SK-N-SH (cell line): ENCODE data around the gene MCF2L2. TPM values are rescaled to one million over a fixed set of nuclear protein-coding genes. Genes with fewer than 3 reads are reported as not detected.
"Not testable (repeated sequence)": the region's sequence is repeated elsewhere in the genome, so short reads cannot be mapped to it uniquely, and the experiment has no call there.

Experiments used
- CTCF ChIA-PET: fragments of 300-600, 350-600 bp; formaldehyde crosslinking; extraction: SDS; loops from one replicate; lab custom pipeline; 2021; lab: Yijun Ruan, JAX
- POLR2A ChIA-PET: fragments of 350-600 bp; sonication (Branson Sonifier 250); formaldehyde crosslinking; extraction: SDS; loops from one replicate; lab custom pipeline; 2020; ENCODE audit warnings: antibody characterized with exemption, inconsistent platforms; lab: Yijun Ruan, JAX
- DNase-seq: peaks from one replicate; pipeline ENCODE4 v3.0.0; 2012
- H2AFZ ChIP-seq: fragments of 200-600 bp; sonication (generic); 2 replicates; pipeline ENCODE4 v1.8.1; 2016; ENCODE audit warnings: antibody characterized with exemption, mild to moderate bottlenecking, low read depth
- H3F3A ChIP-seq: fragments of 200-600 bp; sonication (generic); replicated peaks from 2 replicates; pipeline ENCODE3; 2016; ENCODE audit warnings: antibody characterized with exemption, mild to moderate bottlenecking; ENCODE audit not compliant: insufficient read depth
- H3K27ac ChIP-seq, 2 experiments: fragments of 200-500 bp in 1 of 2; fragments of 200-600 bp in 1 of 2; sonication (Bioruptor generic) in 1 of 2; sonication (generic), shearing (Covaris generic) in 1 of 2; 2 replicates each; pipeline versions ENCODE4 v1.5.1 to v1.6.1; 2014 to 2016; ENCODE audit warnings: low read depth in 2 of 2, inconsistent platforms in 1 of 2, low read length in 1 of 2, mild to moderate bottlenecking in 1 of 2, mixed read lengths in 1 of 2
- H3K27me3 ChIP-seq: fragments of 200-600 bp; sonication (generic), shearing (Covaris generic); 2 replicates; pipeline ENCODE4 v1.6.1; 2016; ENCODE audit warnings: mixed run types; ENCODE audit not compliant: insufficient read depth
- H3K36me3 ChIP-seq, 2 experiments: fragments of 200-500 bp in 1 of 2; fragments of 200-600 bp in 1 of 2; sonication (Bioruptor generic) in 1 of 2; sonication (generic) in 1 of 2; replicated peaks in 1 of 2; 2 replicates each; pipeline versions ENCODE3 to v1.5.1; 2014 to 2016; ENCODE audit warnings: low read length in 1 of 2, mild to moderate bottlenecking in 1 of 2; ENCODE audit not compliant: insufficient read depth in 2 of 2, control insufficient read depth in 1 of 2
- H3K4me1 ChIP-seq, 2 experiments: fragments of 200-500 bp in 1 of 2; fragments of 200-600 bp in 1 of 2; sonication (Bioruptor generic) in 1 of 2; sonication (generic), shearing (Covaris generic) in 1 of 2; 2 replicates each; pipeline versions ENCODE4 v1.5.1 to v1.6.1; 2014 to 2016; ENCODE audit warnings: low read depth in 1 of 2, low read length in 1 of 2, mixed run types in 1 of 2; ENCODE audit not compliant: insufficient read depth in 2 of 2, control insufficient read depth in 1 of 2
- H3K4me2 ChIP-seq: fragments of 200-600 bp; sonication (generic), shearing (Covaris generic); 2 replicates; pipeline ENCODE4 v1.6.1; 2017; ENCODE audit warnings: mixed run types
- H3K4me3 ChIP-seq, 2 experiments: fragments of 200-500 bp in 1 of 2; fragments of 200-600 bp in 1 of 2; sonication (Bioruptor generic) in 1 of 2; sonication (generic), shearing (Covaris generic) in 1 of 2; 2 replicates each; pipeline versions ENCODE4 v1.5.1 to v1.8.1; 2014 to 2016; ENCODE audit warnings: low read depth in 2 of 2, inconsistent platforms in 1 of 2, low read length in 1 of 2, mild to moderate bottlenecking in 1 of 2, mixed read lengths in 1 of 2, moderate library complexity in 1 of 2
- H3K79me2 ChIP-seq: fragments of 200-600 bp; sonication (generic); 2 replicates; pipeline ENCODE4 v1.8.1; 2017; ENCODE audit warnings: mild to moderate bottlenecking; ENCODE audit not compliant: insufficient read depth
- H3K9ac ChIP-seq: fragments of 200-600 bp; sonication (generic); 2 replicates; pipeline ENCODE4 v1.6.1; 2017; ENCODE audit warnings: mixed run types
- H3K9me2 ChIP-seq: fragments of 200-600 bp; sonication (generic); 2 replicates; pipeline ENCODE4 v1.6.1; 2017; ENCODE audit warnings: mixed run types
- H3K9me3 ChIP-seq: fragments of 200-600 bp; sonication (generic); 2 replicates; pipeline ENCODE4 v1.6.1; 2017; ENCODE audit warnings: mixed run types, mild to moderate bottlenecking, moderate library complexity
- H4K20me1 ChIP-seq: fragments of 200-600 bp; sonication (generic); 2 replicates; pipeline ENCODE4 v1.6.1; 2017; ENCODE audit warnings: mild to moderate bottlenecking, mixed run types; ENCODE audit not compliant: insufficient read depth
- CHD2 ChIP-seq: fragments of 150-350 bp; IDR thresholded peaks from 2 replicates; pipeline ENCODE4 v1.6.1; 2018; ENCODE audit warnings: low read length; ENCODE audit not compliant: partially characterized antibody
- ELF1 ChIP-seq: IDR thresholded peaks from 2 replicates; pipeline ENCODE4 v1.4.0; 2012
- EP300 ChIP-seq, 2 experiments: IDR thresholded peaks; 2 replicates each; pipeline versions ENCODE4 v1.4.0 to v1.6.1; 2012; ENCODE audit warnings: borderline replicate concordance in 1 of 2, low read depth in 1 of 2, low read length in 1 of 2
- FOXJ3 ChIP-seq: sonication (generic); formaldehyde crosslinking; IDR thresholded peaks from 2 replicates; pipeline ENCODE4 v1.5.1; 2020; ENCODE audit warnings: mild to moderate bottlenecking, missing genetic modification reagents
- GABPA ChIP-seq: IDR thresholded peaks from 2 replicates; pipeline ENCODE4 v1.4.0; 2012; ENCODE audit warnings: low read depth, mild to moderate bottlenecking
- GATA2 ChIP-seq: sonication (generic); formaldehyde crosslinking; IDR thresholded peaks from 2 replicates; pipeline ENCODE4 v1.5.0; 2020; ENCODE audit warnings: mild to moderate bottlenecking, missing genetic modification reagents
- JUND ChIP-seq: IDR thresholded peaks from 2 replicates; pipeline ENCODE4 v1.4.0; 2012
- MXI1 ChIP-seq: IDR thresholded peaks from 2 replicates; pipeline ENCODE4 v1.6.1; 2012; ENCODE audit warnings: mild to moderate bottlenecking, low read depth, low read length, improper control_type of control experiment
- NFIC ChIP-seq: IDR thresholded peaks from 2 replicates; pipeline ENCODE4 v1.4.0; 2012; ENCODE audit warnings: borderline replicate concordance
- PBX3 ChIP-seq: IDR thresholded peaks from 2 replicates; pipeline ENCODE4; 2012
- RAD21 ChIP-seq: IDR thresholded peaks from 2 replicates; pipeline ENCODE4 v1.6.1; 2012; ENCODE audit warnings: mild to moderate bottlenecking, low read length
- RXRA ChIP-seq: IDR thresholded peaks from 2 replicates; pipeline ENCODE4 v1.4.0; 2012; ENCODE audit warnings: low read depth, mild to moderate bottlenecking, borderline replicate concordance
- SMC3 ChIP-seq: IDR thresholded peaks from 2 replicates; pipeline ENCODE4 v1.6.1; 2012; ENCODE audit warnings: low read depth, low read length, improper control_type of control experiment
- TCF12 ChIP-seq: IDR thresholded peaks from 2 replicates; pipeline ENCODE4 v1.4.0; 2012
- TEAD4 ChIP-seq: IDR thresholded peaks from 2 replicates; pipeline ENCODE4 v1.4.0; 2012; ENCODE audit warnings: mild to moderate bottlenecking, borderline replicate concordance; ENCODE audit not compliant: insufficient read depth
- WGBS: methylation state at CpG from one replicate; pipeline ENCODE4 v1.1.6; 2017; ENCODE audit warnings: low lambda C conversion rate; 5-methylcytosine and 5-hydroxymethylcytosine counted together
- polyA plus RNA-seq, 3 experiments: library from polyadenylated mRNA; depleted of rRNA; stranded (reverse); fragments of >200 nt; gene quantifications; 2 replicates each; pipeline ENCODE4 v1.2.3, GENCODE V29; 2012
- TF ChIP-seq, protein P1 (sequence below): IDR thresholded peaks from 2 replicates; pipeline ENCODE4 v1.4.0; 2012; ENCODE audit warnings: low read depth, borderline replicate concordance
- TF ChIP-seq, protein P2 (sequence below): fragments of 200-600 bp; sonication (generic); IDR thresholded peaks from 2 replicates; pipeline ENCODE4 v1.6.1; 2017; ENCODE audit warnings: antibody characterized with exemption, mild to moderate bottlenecking, moderate library complexity

Gene MCF2L2
- polyA plus RNA-seq, 1 of the 3 experiments (the other 2 are of a cell fraction) = 0.56 TPM

GRCh38 chr3:183179550-183179908 is 248.9 kb downstream of the MCF2L2 start:
- CTCF ChIA-PET = interaction anchor here (0.7 to 14.2 kb wide), 12 partner anchors 13 to 242 kb away, joined by 3 to 361 read pairs (median 4); partner anchors contain the start of gene B3GNT5
- H3K27ac ChIP-seq, H4K20me1 ChIP-seq, H3K36me3 ChIP-seq, H3K9ac ChIP-seq, POLR2A ChIA-PET, H3K27me3 ChIP-seq, H3F3A ChIP-seq, H3K9me3 ChIP-seq, H3K9me2 ChIP-seq, DNase-seq, H3K79me2 ChIP-seq: not testable (repeated sequence)
- Histone ChIP-seq H3K4me1 (peaks cover 0 to 15% of the 10 kb centered on the region in 2 experiments; a peak in 2 of 4 replicates), H3K4me2 (peak overlapping the region; percentile 99; the same call in 1 of the 2 replicates), H3K4me3 (peak overlapping the region; percentile 49 to 66), H2AFZ (peak overlapping the region; percentile 96; the same call in 1 of the 2 replicates)
- 65% methylated on average over 11 of the region's 18 CpGs for WGBS

DNA sequence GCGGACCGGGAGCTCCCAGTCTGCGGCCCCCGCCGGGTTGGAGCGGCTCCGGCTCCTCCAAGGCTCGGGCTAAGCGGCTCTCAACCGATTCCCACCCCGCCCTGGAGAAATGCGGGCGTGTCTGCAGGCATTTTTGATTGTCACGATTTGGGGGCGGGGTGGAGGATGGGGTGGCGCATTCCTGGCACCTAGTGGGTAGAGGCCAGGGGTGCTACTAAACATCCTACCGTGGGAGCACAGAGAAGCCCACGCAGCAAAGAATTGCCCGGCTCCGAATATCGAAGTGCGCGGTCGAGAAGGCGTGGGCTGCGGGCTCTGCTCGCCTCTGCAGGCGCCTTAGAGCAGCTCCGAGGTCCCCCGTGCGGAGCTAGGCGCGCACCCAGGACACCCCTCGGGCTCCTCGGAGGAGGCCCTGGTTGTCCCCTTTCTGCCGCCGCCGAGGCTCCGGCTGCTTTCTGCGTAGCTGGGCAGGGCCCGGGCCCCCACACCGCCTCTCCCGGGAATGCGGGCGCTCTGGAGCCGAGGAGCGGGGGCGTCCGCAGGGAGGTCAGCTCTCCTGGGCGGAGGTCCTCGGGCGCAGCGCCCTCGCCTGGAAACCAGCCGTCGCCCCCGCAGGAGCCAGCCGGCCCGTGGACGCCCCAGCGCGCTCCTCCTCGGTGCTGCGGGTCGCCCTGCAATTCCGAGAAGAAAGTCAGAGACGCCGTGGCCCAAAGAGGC is 249.4 kb downstream of the MCF2L2 start:
- peak overlapping the region; percentile 99 for H3K4me2 ChIP-seq
- H4K20me1 ChIP-seq = no peaks in the 10 kb centered on the region
- no peaks in the 10 kb centered on the region for H3K27me3 ChIP-seq
- no peaks in the 10 kb centered on the region for H3K9me3 ChIP-seq
- ChIA-PET CTCF (interaction anchor here (0.6 to 14.2 kb wide), 18 partner anchors 10 to 1060 kb away, joined by 3 to 361 read pairs (median 4); partner anchors contain the start of gene B3GNT5), POLR2A (no interaction called here)
- TF ChIP-seq, protein P1, sequence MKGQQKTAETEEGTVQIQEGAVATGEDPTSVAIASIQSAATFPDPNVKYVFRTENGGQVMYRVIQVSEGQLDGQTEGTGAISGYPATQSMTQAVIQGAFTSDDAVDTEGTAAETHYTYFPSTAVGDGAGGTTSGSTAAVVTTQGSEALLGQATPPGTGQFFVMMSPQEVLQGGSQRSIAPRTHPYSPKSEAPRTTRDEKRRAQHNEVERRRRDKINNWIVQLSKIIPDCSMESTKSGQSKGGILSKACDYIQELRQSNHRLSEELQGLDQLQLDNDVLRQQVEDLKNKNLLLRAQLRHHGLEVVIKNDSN = no peak
- no peak; the same call in 1 of the 2 replicates for TF ChIP-seq RAD21
- TF ChIP-seq GATA2 (CRISPR knock-in tag) = no peak
- no peak for TF ChIP-seq NFIC
- TF ChIP-seq, protein P2, sequence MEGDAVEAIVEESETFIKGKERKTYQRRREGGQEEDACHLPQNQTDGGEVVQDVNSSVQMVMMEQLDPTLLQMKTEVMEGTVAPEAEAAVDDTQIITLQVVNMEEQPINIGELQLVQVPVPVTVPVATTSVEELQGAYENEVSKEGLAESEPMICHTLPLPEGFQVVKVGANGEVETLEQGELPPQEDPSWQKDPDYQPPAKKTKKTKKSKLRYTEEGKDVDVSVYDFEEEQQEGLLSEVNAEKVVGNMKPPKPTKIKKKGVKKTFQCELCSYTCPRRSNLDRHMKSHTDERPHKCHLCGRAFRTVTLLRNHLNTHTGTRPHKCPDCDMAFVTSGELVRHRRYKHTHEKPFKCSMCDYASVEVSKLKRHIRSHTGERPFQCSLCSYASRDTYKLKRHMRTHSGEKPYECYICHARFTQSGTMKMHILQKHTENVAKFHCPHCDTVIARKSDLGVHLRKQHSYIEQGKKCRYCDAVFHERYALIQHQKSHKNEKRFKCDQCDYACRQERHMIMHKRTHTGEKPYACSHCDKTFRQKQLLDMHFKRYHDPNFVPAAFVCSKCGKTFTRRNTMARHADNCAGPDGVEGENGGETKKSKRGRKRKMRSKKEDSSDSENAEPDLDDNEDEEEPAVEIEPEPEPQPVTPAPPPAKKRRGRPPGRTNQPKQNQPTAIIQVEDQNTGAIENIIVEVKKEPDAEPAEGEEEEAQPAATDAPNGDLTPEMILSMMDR = peak; percentile 36; the same call in 1 of the 2 replicates
- H3K9me2 ChIP-seq = no peaks in the 10 kb centered on the region
- H3K9ac ChIP-seq = peak overlapping the region; percentile 51; the same call in 1 of the 2 replicates
- peak; percentile 81 for DNase-seq
- no peaks in the 10 kb centered on the region for H3F3A ChIP-seq
- H3K4me3 ChIP-seq = peak overlapping the region; percentile 49 to 66
- no peaks in the 10 kb centered on the region for H3K79me2 ChIP-seq
- H3K27ac ChIP-seq = no peak overlapping the region
- WGBS = 6% methylated on average over 24 of the region's 68 CpGs
- H3K4me1 ChIP-seq = peaks cover 0 to 15% of the 10 kb centered on the region in 2 experiments; a peak in 2 of 4 replicates
- H3K36me3 ChIP-seq = no peaks in the 10 kb centered on the region
- H2AFZ ChIP-seq = peak overlapping the region; percentile 96

- Histone ChIP-seq H3K4me1 (peaks cover 0 to 15% of the 10 kb centered on the region in 2 experiments; a peak in 2 of 4 replicates), H3K9me2 (no peaks in the 10 kb centered on the region), H3K36me3 (no peaks in the 10 kb centered on the region), H4K20me1 (no peaks in the 10 kb centered on the region), H3F3A (no peaks in the 10 kb centered on the region), H3K9me3 (no peaks in the 10 kb centered on the region), H3K9ac (peak overlapping the region; percentile 51; the same call in 1 of the 2 replicates), H3K27ac (no peak overlapping the region), H3K27me3 (no peaks in the 10 kb centered on the region), H2AFZ (peak overlapping the region; percentile 96), H3K4me3 (peak overlapping the region; percentile 49 to 66), H3K79me2 (no peaks in the 10 kb centered on the region), H3K4me2 (peak overlapping the region; percentile 99)
- POLR2A ChIA-PET = no interaction called here
- TF ChIP-seq PBX3 (no peak), GABPA (no peak), NFIC (no peak), SMC3 (no peak), RXRA (no peak), ELF1 (no peak), TEAD4 (no peak), MXI1 (no peak), FOXJ3 (CRISPR knock-in tag) (no peak), CHD2 (no peak), RAD21 (no peak), TCF12 (no peak), JUND (no peak), EP300 (IDR thresholded peaks at IDR 0.05; ENCODE audit: borderline replicate concordance in 1 of 2, low read depth in 1 of 2, low read length in 1 of 2) (no peak)
- TF ChIP-seq, protein P1 = no peak
- WGBS = 5% methylated on average over 6 of the region's 6 CpGs
- no peak for DNase-seq
- CTCF ChIA-PET = interaction anchor here (0.6 to 14.2 kb wide), 15 partner anchors 10 to 1060 kb away, joined by 3 to 361 read pairs (median 4); no protein-coding TSS in a partner anchor
Observed at GRCh38 chr3:183178512-183178832, 249.9 kb downstream of the MCF2L2 start.
